ENCODE data around the gene FABP7. TPM values are rescaled to one million over a fixed set of nuclear protein-coding genes. Genes with fewer than 3 reads are reported as not detected.

The FABP7 gene
- total RNA-seq, 1 donor, result not detected

DNA sequence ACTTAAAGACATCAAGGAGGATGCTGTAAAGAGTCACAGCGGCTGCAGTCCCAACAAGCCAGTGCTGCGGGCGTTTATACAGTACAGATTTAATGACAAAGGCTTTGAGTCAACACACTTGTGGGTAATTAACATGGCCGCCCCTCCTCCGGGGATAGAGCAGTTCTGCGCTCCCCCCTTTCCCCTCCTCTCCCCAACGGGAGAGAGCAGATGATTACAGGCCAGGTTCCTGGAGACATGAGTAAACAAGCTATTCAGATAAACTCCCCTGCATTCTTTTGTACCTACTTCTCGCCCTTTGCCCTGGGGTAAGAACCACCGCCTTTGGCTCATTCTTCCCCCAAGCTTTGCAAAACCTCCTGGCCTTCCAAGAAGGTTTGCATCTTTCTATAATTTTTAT, 23.6 kb upstream of the FABP7 start:
- no peaks in the 10 kb centered on the region for H3K9me3 ChIP-seq (ENCODE audit: low read depth, low read length)
- no peak overlapping the region for H3K4me3 ChIP-seq (ENCODE audit: insufficient read depth, low read length)
- no peak for DNase-seq (ENCODE audit: insufficient read length, low spot score, missing footprints)
- TF ChIP-seq, protein P1, sequence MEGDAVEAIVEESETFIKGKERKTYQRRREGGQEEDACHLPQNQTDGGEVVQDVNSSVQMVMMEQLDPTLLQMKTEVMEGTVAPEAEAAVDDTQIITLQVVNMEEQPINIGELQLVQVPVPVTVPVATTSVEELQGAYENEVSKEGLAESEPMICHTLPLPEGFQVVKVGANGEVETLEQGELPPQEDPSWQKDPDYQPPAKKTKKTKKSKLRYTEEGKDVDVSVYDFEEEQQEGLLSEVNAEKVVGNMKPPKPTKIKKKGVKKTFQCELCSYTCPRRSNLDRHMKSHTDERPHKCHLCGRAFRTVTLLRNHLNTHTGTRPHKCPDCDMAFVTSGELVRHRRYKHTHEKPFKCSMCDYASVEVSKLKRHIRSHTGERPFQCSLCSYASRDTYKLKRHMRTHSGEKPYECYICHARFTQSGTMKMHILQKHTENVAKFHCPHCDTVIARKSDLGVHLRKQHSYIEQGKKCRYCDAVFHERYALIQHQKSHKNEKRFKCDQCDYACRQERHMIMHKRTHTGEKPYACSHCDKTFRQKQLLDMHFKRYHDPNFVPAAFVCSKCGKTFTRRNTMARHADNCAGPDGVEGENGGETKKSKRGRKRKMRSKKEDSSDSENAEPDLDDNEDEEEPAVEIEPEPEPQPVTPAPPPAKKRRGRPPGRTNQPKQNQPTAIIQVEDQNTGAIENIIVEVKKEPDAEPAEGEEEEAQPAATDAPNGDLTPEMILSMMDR (IDR thresholded peaks at IDR 0.05; ENCODE audit: extremely low read depth, low read depth, low read length), result no peak
- H3K27me3 ChIP-seq (ENCODE audit: insufficient read depth, low read length), result no peaks in the 10 kb centered on the region
- H3K4me2 ChIP-seq (ENCODE audit: insufficient read depth, low read length), result no peak overlapping the region
- no peaks in the 10 kb centered on the region for H3K4me1 ChIP-seq (ENCODE audit: insufficient read depth, low read length)
- no peaks in the 10 kb centered on the region for H3K79me2 ChIP-seq (ENCODE audit: insufficient read depth, low read length)
- no peak overlapping the region for H2AFZ ChIP-seq (ENCODE audit: low read length)
- H3K36me3 ChIP-seq (ENCODE audit: insufficient read depth, low read length), result no peaks in the 10 kb centered on the region
- no peak overlapping the region for H3K27ac ChIP-seq (ENCODE audit: low read depth, low read length)
- no peaks in the 10 kb centered on the region for H4K20me1 ChIP-seq (ENCODE audit: insufficient read depth, low read length)

DNA sequence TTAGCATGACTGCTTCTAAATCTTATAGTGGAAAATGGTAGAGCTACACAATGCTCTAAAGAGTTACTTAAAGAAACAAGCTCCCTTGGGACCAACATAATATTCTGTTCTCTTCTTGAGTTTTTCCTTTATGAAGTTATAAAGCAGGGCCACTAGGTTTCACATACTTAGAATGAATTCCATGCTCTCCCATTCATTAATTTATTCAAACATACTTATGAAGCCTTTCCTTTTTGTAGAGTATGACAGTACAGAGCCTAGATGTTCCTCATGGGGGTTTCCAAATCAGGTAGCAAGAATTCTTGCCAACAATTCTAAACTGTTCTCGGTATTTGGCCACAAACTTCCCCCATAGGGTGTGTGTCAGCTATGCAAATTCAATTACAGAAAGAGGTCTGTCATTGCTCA, 20.6 kb upstream of the FABP7 start:
- no peak overlapping the region for H2AFZ ChIP-seq (ENCODE audit: low read length)
- no peaks in the 10 kb centered on the region for H3K4me1 ChIP-seq (ENCODE audit: insufficient read depth, low read length)
- no peaks in the 10 kb centered on the region for H3K36me3 ChIP-seq (ENCODE audit: insufficient read depth, low read length)
- H3K4me2 ChIP-seq (ENCODE audit: insufficient read depth, low read length), result no peak overlapping the region
- TF ChIP-seq, protein P1 (IDR thresholded peaks at IDR 0.05; ENCODE audit: extremely low read depth, low read depth, low read length), result no peak
- no peaks in the 10 kb centered on the region for H3K79me2 ChIP-seq (ENCODE audit: insufficient read depth, low read length)
- H3K9me3 ChIP-seq (ENCODE audit: low read depth, low read length), result no peaks in the 10 kb centered on the region
- H3K27me3 ChIP-seq (ENCODE audit: insufficient read depth, low read length), result no peaks in the 10 kb centered on the region
- H3K27ac ChIP-seq (ENCODE audit: low read depth, low read length), result no peak overlapping the region
- no peak overlapping the region for H3K4me3 ChIP-seq (ENCODE audit: insufficient read depth, low read length)
- no peak for DNase-seq (ENCODE audit: insufficient read length, low spot score, missing footprints)
- no peaks in the 10 kb centered on the region for H4K20me1 ChIP-seq (ENCODE audit: insufficient read depth, low read length)

DNA sequence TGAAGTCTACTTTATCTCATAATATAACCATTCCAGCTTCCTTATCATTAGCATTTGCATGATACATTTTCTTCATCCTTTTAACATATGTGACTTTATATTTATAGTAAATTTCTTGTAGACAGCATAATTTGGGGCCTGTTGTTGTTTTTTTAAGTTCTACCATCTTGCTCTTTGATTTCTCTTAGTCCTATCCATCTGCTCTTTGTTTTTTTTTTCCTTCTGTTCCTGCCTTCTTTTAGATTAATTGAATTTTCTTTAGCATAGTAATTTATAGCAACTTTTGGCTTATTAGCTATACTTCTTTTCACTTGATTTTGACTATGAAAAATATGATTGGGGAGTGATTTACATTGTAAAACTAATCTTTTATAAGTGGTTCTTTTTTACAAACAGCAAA, 19.2 kb upstream of the FABP7 start:
- H4K20me1 ChIP-seq (ENCODE audit: insufficient read depth, low read length), result no peaks in the 10 kb centered on the region
- no peak overlapping the region for H3K27ac ChIP-seq (ENCODE audit: low read depth, low read length)
- H3K9me3 ChIP-seq (ENCODE audit: low read depth, low read length), result no peaks in the 10 kb centered on the region
- no peaks in the 10 kb centered on the region for H3K36me3 ChIP-seq (ENCODE audit: insufficient read depth, low read length)
- no peak overlapping the region for H3K4me2 ChIP-seq (ENCODE audit: insufficient read depth, low read length)
- DNase-seq (ENCODE audit: insufficient read length, low spot score, missing footprints), result no peak
- H3K27me3 ChIP-seq (ENCODE audit: insufficient read depth, low read length), result no peaks in the 10 kb centered on the region
- no peaks in the 10 kb centered on the region for H3K79me2 ChIP-seq (ENCODE audit: insufficient read depth, low read length)
- no peak overlapping the region for H3K4me3 ChIP-seq (ENCODE audit: insufficient read depth, low read length)
- TF ChIP-seq, protein P1 (IDR thresholded peaks at IDR 0.05; ENCODE audit: extremely low read depth, low read depth, low read length), result no peak
- no peaks in the 10 kb centered on the region for H3K4me1 ChIP-seq (ENCODE audit: insufficient read depth, low read length)
- no peak overlapping the region for H2AFZ ChIP-seq (ENCODE audit: low read length)

DNA sequence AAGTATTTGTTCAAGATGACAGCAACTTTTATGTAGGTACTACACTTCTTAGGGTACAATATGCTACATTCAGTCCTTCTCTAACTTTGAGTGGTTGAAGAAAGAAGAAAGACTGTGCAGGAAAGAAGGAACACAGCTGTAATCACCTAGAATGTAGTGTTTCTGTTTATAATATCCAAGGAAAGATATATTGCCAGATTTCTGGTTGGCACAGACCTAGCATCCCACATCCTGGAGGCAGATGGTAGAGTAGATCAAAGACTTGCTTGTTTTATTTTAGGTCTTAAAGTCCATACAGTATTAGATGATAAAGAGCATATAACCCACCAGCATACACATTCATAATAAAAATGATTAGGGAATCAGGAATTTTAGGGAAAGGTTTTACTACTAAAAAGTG, 13.3 kb upstream of the FABP7 start:
- no peak overlapping the region for H3K4me3 ChIP-seq (ENCODE audit: insufficient read depth, low read length)
- H3K79me2 ChIP-seq (ENCODE audit: insufficient read depth, low read length), result no peaks in the 10 kb centered on the region
- no peaks in the 10 kb centered on the region for H3K27me3 ChIP-seq (ENCODE audit: insufficient read depth, low read length)
- no peaks in the 10 kb centered on the region for H3K4me1 ChIP-seq (ENCODE audit: insufficient read depth, low read length)
- H4K20me1 ChIP-seq (ENCODE audit: insufficient read depth, low read length), result no peaks in the 10 kb centered on the region
- H3K9me3 ChIP-seq (ENCODE audit: low read depth, low read length), result no peaks in the 10 kb centered on the region
- no peak overlapping the region for H3K4me2 ChIP-seq (ENCODE audit: insufficient read depth, low read length)
- no peak for DNase-seq (ENCODE audit: insufficient read length, low spot score, missing footprints)
- no peak overlapping the region for H2AFZ ChIP-seq (ENCODE audit: low read length)
- H3K36me3 ChIP-seq (ENCODE audit: insufficient read depth, low read length), result no peaks in the 10 kb centered on the region
- no peak overlapping the region for H3K27ac ChIP-seq (ENCODE audit: low read depth, low read length)
- TF ChIP-seq, protein P1 (IDR thresholded peaks at IDR 0.05; ENCODE audit: extremely low read depth, low read depth, low read length), result no peak
